IMR-90 (cell line): ENCODE results near the gene MDH1B. TPM values are rescaled to one million over a fixed set of nuclear protein-coding genes. Genes with fewer than 3 reads are reported as not detected.

Source experiments
- ATAC-seq: fragments of 200-7000 bp; cut with Tn5 transposase; 2 replicates; pipeline ENCODE4 v1.9.1; 2020; ENCODE audit warnings: low read depth, mild to moderate bottlenecking, moderate library complexity
- BruUV-seq: library from RNA; stranded (reverse); fragments of 400-500 nt; replicated peaks from 2 replicates; lab custom pipeline; 2021; lab: Mats Ljungman, UMichigan
- CTCF ChIA-PET: fragments of 300-600 bp; formaldehyde crosslinking; extraction: SDS; loops from one replicate; lab custom pipeline; 2021; ENCODE audit warnings: antibody characterized with exemption; lab: Yijun Ruan, JAX
- POLR2A ChIA-PET: fragments of 300-600 bp; sonication (Branson Sonifier 250); formaldehyde crosslinking; loops from one replicate; lab custom pipeline; 2022; ENCODE audit warnings: antibody characterized with exemption; ENCODE audit not compliant: unreplicated experiment; lab: Charles Lee
- DNase-seq: peaks from one replicate; pipeline ENCODE4 v3.0.0; 2013
- H2AFZ ChIP-seq: replicated peaks from 2 replicates; pipeline ENCODE3; 2013; ENCODE audit warnings: low read length, mild to moderate bottlenecking; ENCODE audit not compliant: poor library complexity
- H2AK5ac ChIP-seq: 2 replicates; pipeline ENCODE4 v1.6.1; 2013; ENCODE audit warnings: low read depth, low read length, inconsistent platforms
- H2AK9ac ChIP-seq: replicated peaks from 2 replicates; pipeline ENCODE3; 2013; ENCODE audit warnings: mild to moderate bottlenecking, low read depth, low read length, moderate library complexity; ENCODE audit not compliant: poor library complexity
- H2BK120ac ChIP-seq: 2 replicates; pipeline ENCODE4 v1.6.1; 2013; ENCODE audit warnings: low read depth, low read length, inconsistent platforms
- H2BK15ac ChIP-seq: 3 replicates; pipeline ENCODE4 v1.6.1; 2013; ENCODE audit warnings: low read depth, low read length, inconsistent platforms
- H2BK20ac ChIP-seq: 2 replicates; pipeline ENCODE4 v1.6.1; 2013; ENCODE audit warnings: low read depth, mild to moderate bottlenecking, inconsistent platforms, low read length, moderate library complexity
- H2BK5ac ChIP-seq: 2 replicates; pipeline ENCODE4 v1.6.1; 2013; ENCODE audit warnings: mild to moderate bottlenecking, low read depth, low read length, inconsistent platforms; ENCODE audit not compliant: poor library complexity, severe bottlenecking
- H3K14ac ChIP-seq: replicated peaks from 2 replicates; pipeline ENCODE4 v1.6.1; 2013; ENCODE audit warnings: low read depth, low read length, inconsistent platforms
- H3K18ac ChIP-seq: 2 replicates; pipeline ENCODE4 v1.6.1; 2013; ENCODE audit warnings: low read depth, low read length, control low read depth
- H3K23ac ChIP-seq: 2 replicates; pipeline ENCODE4 v1.6.1; 2013; ENCODE audit warnings: low read depth, low read length, inconsistent platforms
- H3K27ac ChIP-seq: 2 replicates; pipeline ENCODE4 v1.5.1; 2013; ENCODE audit warnings: mild to moderate bottlenecking, control low read depth, low read length; ENCODE audit not compliant: insufficient read depth
- H3K27me3 ChIP-seq: 2 replicates; pipeline ENCODE4 v1.6.1; 2013; ENCODE audit warnings: low read length; ENCODE audit not compliant: control insufficient read depth, insufficient read depth
- H3K36me3 ChIP-seq: 2 replicates; pipeline ENCODE4 v1.6.1; 2013; ENCODE audit warnings: low read length, mixed read lengths; ENCODE audit not compliant: control insufficient read depth, insufficient read depth
- H3K4ac ChIP-seq: 2 replicates; pipeline ENCODE4 v1.6.1; 2013; ENCODE audit warnings: low read depth, low read length, inconsistent platforms
- H3K4me1 ChIP-seq: 2 replicates; pipeline ENCODE4 v1.6.1; 2013; ENCODE audit warnings: low read length, mixed read lengths; ENCODE audit not compliant: control insufficient read depth, insufficient read depth
- H3K4me2 ChIP-seq: 2 replicates; pipeline ENCODE4 v1.6.1; 2013; ENCODE audit warnings: low read depth, mild to moderate bottlenecking, control low read depth, low read length, moderate library complexity
- H3K4me3 ChIP-seq: 2 replicates; pipeline ENCODE4 v1.5.1; 2013; ENCODE audit warnings: low read depth, mild to moderate bottlenecking, control low read depth, low read length, moderate library complexity; ENCODE audit not compliant: insufficient read depth
- H3K56ac ChIP-seq: 2 replicates; pipeline ENCODE4 v1.6.1; 2013; ENCODE audit warnings: low read length, inconsistent platforms; ENCODE audit not compliant: insufficient read depth; ENCODE audit errors: extremely low read depth
- H3K79me1 ChIP-seq, 2 experiments: 2 replicates each; pipeline ENCODE4 v1.6.1; 2013; ENCODE audit warnings: low read length in 2 of 2, inconsistent platforms in 1 of 2, low read depth in 1 of 2
- H3K9ac ChIP-seq: 2 replicates; pipeline ENCODE4 v1.6.1; 2013; ENCODE audit warnings: low read depth, low read length, control low read depth
- H3K9me1 ChIP-seq: 2 replicates; pipeline ENCODE4 v1.6.1; 2013; ENCODE audit warnings: low read length, inconsistent platforms; ENCODE audit not compliant: insufficient read depth
- H3K9me3 ChIP-seq: 2 replicates; pipeline ENCODE4 v1.6.1; 2013; ENCODE audit warnings: low read length; ENCODE audit not compliant: control insufficient read depth, insufficient read depth
- H4K20me1 ChIP-seq: 2 replicates; pipeline ENCODE4 v1.6.1; 2013; ENCODE audit warnings: low read length, inconsistent platforms; ENCODE audit not compliant: insufficient read depth
- H4K5ac ChIP-seq: 2 replicates; pipeline ENCODE4 v1.6.1; 2013; ENCODE audit warnings: mild to moderate bottlenecking, low read depth, low read length, control low read depth
- H4K8ac ChIP-seq, 2 experiments: 2 replicates each; pipeline ENCODE4 v1.6.1; 2013; ENCODE audit warnings: low read depth in 2 of 2, low read length in 2 of 2, control low read depth in 1 of 2, inconsistent platforms in 1 of 2
- H4K91ac ChIP-seq: 2 replicates; pipeline ENCODE4 v1.6.1; 2013; ENCODE audit warnings: low read depth, low read length, inconsistent platforms; ENCODE audit not compliant: insufficient read depth
- CEBPB ChIP-seq: IDR thresholded peaks from 2 replicates; pipeline ENCODE4 v1.6.1; 2012; ENCODE audit warnings: low read depth, low read length, improper control_type of control experiment
- MAFK ChIP-seq: IDR thresholded peaks from 2 replicates; pipeline ENCODE4 v1.6.1; 2012; ENCODE audit warnings: low read depth, low read length, improper control_type of control experiment
- MXI1 ChIP-seq: IDR thresholded peaks from 2 replicates; pipeline ENCODE4 v1.6.1; 2012; ENCODE audit warnings: low read depth, mild to moderate bottlenecking, low read length, moderate library complexity, borderline replicate concordance
- NFE2L2 ChIP-seq: fragments of 150-350 bp; IDR thresholded peaks from 2 replicates; pipeline ENCODE4 v1.6.1; 2016; ENCODE audit warnings: low read depth, mild to moderate bottlenecking, low read length
- POLR2A ChIP-seq: IDR thresholded peaks from 2 replicates; pipeline ENCODE4 v1.6.1; 2012; ENCODE audit warnings: mild to moderate bottlenecking, low read depth, low read length
- RFX5 ChIP-seq: IDR thresholded peaks from 2 replicates; pipeline ENCODE4 v1.8.0; 2012; ENCODE audit warnings: low read depth, mild to moderate bottlenecking, low read length, moderate library complexity
- WGBS, 2 experiments: methylation state at CpG; one replicate each; pipeline versions ENCODE4 v1.1.5 to v1.1.7; 2013; ENCODE audit warnings: missing lambda C conversion rate in 2 of 2; ENCODE audit not compliant: insufficient read length in 1 of 2; ENCODE audit errors: extremely low coverage in 2 of 2; 5-methylcytosine and 5-hydroxymethylcytosine counted together
- dilution Hi-C: fragments of 300-500 bp; cut with HindIII; formaldehyde crosslinking; loops from one replicate; pipeline ENCODE4 v1.14.3; 2018; ENCODE audit warnings: low sequenced_read_pairs; ENCODE audit not compliant: unreplicated experiment
- in situ Hi-C: fragments of 300-500 bp; cut with MboI; formaldehyde crosslinking; loops from 3 replicates; pipeline ENCODE4 v1.14.3; 2019; ENCODE audit warnings: low sequenced_read_pairs, inconsistent platforms, mixed read lengths
- intact Hi-C: fragments of 100-400 bp; cut with micrococcal nuclease; formaldehyde crosslinking; loops from 2 replicates; pipeline ENCODE4 v1.10.0; 2022
- polyA plus RNA-seq, 3 experiments: library from polyadenylated mRNA; depleted of rRNA; stranded (reverse); fragments of >200 nt; gene quantifications; 2 replicates each; pipeline ENCODE4 v1.2.3, GENCODE V29; 2012; ENCODE audit warnings: low replicate concordance in 1 of 3
- total RNA-seq: library from RNA; depleted of rRNA; stranded (reverse); fragments of >200 nt; gene quantifications from 2 replicates; pipeline ENCODE4 v1.2.3, GENCODE V29; 2012
- TF ChIP-seq, protein P1 (sequence below): fragments of 150-350 bp; IDR thresholded peaks from 2 replicates; pipeline ENCODE4 v1.6.1; 2017; ENCODE audit warnings: mild to moderate bottlenecking, antibody characterized with exemption, low read length, low read depth

The MDH1B gene
- total and polyA plus RNA-seq, 2 of the 4 experiments (the other 2 are of a cell fraction), result 0.38 to 0.54 TPM

- Histone ChIP-seq H3K9me3 (no peaks in the 10 kb centered on the region), H2AK9ac (no peak overlapping the region), H3K4me2 (no peak overlapping the region), H3K27me3 (no peaks in the 10 kb centered on the region), H2BK15ac (no peak overlapping the region), H4K20me1 (peaks cover 4% of the 10 kb centered on the region; the same call in 1 of the 2 replicates), H3K36me3 (peaks cover 24% of the 10 kb centered on the region), H3K4me3 (no peak overlapping the region), H3K27ac (no peak overlapping the region), H4K5ac (no peak overlapping the region), H3K9me1 (no peaks in the 10 kb centered on the region), H2BK20ac (no peak overlapping the region), H3K9ac (no peak overlapping the region), H4K8ac (no peak overlapping the region), H3K23ac (no peak overlapping the region), H3K4me1 (no peaks in the 10 kb centered on the region), H3K56ac (no peak overlapping the region), H2AFZ (no peak overlapping the region), H3K14ac (no peak overlapping the region), H2AK5ac (no peak overlapping the region), H3K4ac (no peak overlapping the region), H2BK5ac (no peak overlapping the region), H3K18ac (no peak overlapping the region), H4K91ac (no peak overlapping the region), H2BK120ac (no peak overlapping the region), H3K79me1 (peaks cover 12 to 13% of the 10 kb centered on the region in 2 experiments)
- WGBS, 2 experiments, result 93% methylated on average over 3 of the region's 7 CpGs; no CpG with 5 or more reads in 1 of the 2 experiments
- DNase-seq (no peak), ATAC-seq (no peak)
- ChIA-PET CTCF (no interaction called here), POLR2A (no interaction called here)
- dilution Hi-C loops (no loop called here), in situ Hi-C loops (loop anchor here (25.0 kb wide), 1 partner anchor 953 kb away; no protein-coding TSS in a partner anchor), intact Hi-C loops (loop anchor here (10.0 kb wide), 1 partner anchor 230 kb away; no protein-coding TSS in a partner anchor)
- TF ChIP-seq MXI1, result no peak
- TF ChIP-seq MAFK, result 0 out of 2 replicates have a peak, but pooled peaks have one; percentile 10
- TF ChIP-seq, protein P1, sequence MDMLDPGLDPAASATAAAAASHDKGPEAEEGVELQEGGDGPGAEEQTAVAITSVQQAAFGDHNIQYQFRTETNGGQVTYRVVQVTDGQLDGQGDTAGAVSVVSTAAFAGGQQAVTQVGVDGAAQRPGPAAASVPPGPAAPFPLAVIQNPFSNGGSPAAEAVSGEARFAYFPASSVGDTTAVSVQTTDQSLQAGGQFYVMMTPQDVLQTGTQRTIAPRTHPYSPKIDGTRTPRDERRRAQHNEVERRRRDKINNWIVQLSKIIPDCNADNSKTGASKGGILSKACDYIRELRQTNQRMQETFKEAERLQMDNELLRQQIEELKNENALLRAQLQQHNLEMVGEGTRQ, result no peak
- no peak for TF ChIP-seq NFE2L2
- no peak for TF ChIP-seq RFX5
- no peak for TF ChIP-seq POLR2A
- no peak for TF ChIP-seq CEBPB
- BruUV-seq, result no TSS peak
Measured at GRCh38 chr2:206784559-206785353, 19.6 kb upstream of the MDH1B start.
